NCI-H526 (cell line): Measurements from ENCODE around the gene KLK15.
"Not testable (repeated sequence)": the region's sequence is repeated elsewhere in the genome, so short reads cannot be mapped to it uniquely, and the experiment has no call there.

Experiments used
- DNase-seq, 2 experiments: peaks; one replicate each; lab custom pipeline; 2025; lab: John Stamatoyannopoulos, UW

Gene KLK15

GRCh38 chr19:50796128-50796633 is 37.2 kb downstream of the KLK15 start:
- peak; percentile 28 to 50 for DNase-seq

GRCh38 chr19:50795664-50796073 is 37.7 kb downstream of the KLK15 start:
- peak in 1 of 2 experiments; percentile 46 for DNase-seq

GRCh38 chr19:50794876-50795663 is 38.3 kb downstream of the KLK15 start:
- peak in 1 of 2 experiments; percentile 70 for DNase-seq

- DNase-seq, result peak; percentile 45 to 70
Observed at GRCh38 chr19:50794074-50794875, 39.1 kb downstream of the KLK15 start.

GRCh38 chr19:50793558-50794065 is 39.8 kb downstream of the KLK15 start:
- DNase-seq, result no peak

GRCh38 chr19:50792272-50793250 is 40.8 kb downstream of the KLK15 start:
- DNase-seq, result no peak

- DNase-seq, result no peak
Observed at GRCh38 chr19:50791594-50792271, 41.6 kb downstream of the KLK15 start.

- DNase-seq, result no peak
Observed at GRCh38 chr19:50790922-50791467, 42.4 kb downstream of the KLK15 start.

GRCh38 chr19:50790396-50790795 is 43.0 kb downstream of the KLK15 start, which contains the start of gene ACP4:
TSS of gene ACP4 (plus strand) at chr19:50790415. CDS start at chr19:50790415, 0 bp downstream.
- DNase-seq, result no peak

GRCh38 chr19:50785329-50785728 is 48.0 kb downstream of the KLK15 start:
- no peak for DNase-seq

GRCh38 chr19:50784710-50785109 is 48.7 kb downstream of the KLK15 start:
- no peak for DNase-seq

- not testable (repeated sequence) for DNase-seq
Observed at GRCh38 chr19:50783848-50784152, 49.6 kb downstream of the KLK15 start.

GRCh38 chr19:50780753-50781435 is 52.5 kb downstream of the KLK15 start:
- no peak for DNase-seq

GRCh38 chr19:50779504-50780457 is 53.6 kb downstream of the KLK15 start:
- no peak for DNase-seq

- no peak for DNase-seq
Observed at GRCh38 chr19:50778906-50779430, 54.4 kb downstream of the KLK15 start.

- DNase-seq, result no peak
Observed at GRCh38 chr19:50777830-50778303, 55.5 kb downstream of the KLK15 start.

GRCh38 chr19:50777261-50777660 is 56.1 kb downstream of the KLK15 start:
- DNase-seq, result no peak

GRCh38 chr19:50776131-50776530 is 57.2 kb downstream of the KLK15 start:
- no peak for DNase-seq
